Measurements from ENCODE around the gene GTPBP3.

- TF ChIP-seq CTCF (conservative IDR thresholded peaks at IDR 0.05; ENCODE audit: low read depth, low read length) (no peak; the same call in 1 of the 2 replicates), EZH2 (IDR thresholded peaks at IDR 0.05; ENCODE audit: borderline replicate concordance, low read depth, low read length, poor library complexity, severe bottlenecking) (no peak)
These were observed 54.2 kb downstream of the GTPBP3 start for GRCh38 chr19:17391371-17392151.

All from A673 (cell line).